ENCODE data around the gene TRIM41.

The TRIM41 gene

GRCh38 chr5:181184845-181185216 is 38.2 kb upstream of the TRIM41 start:
- ATAC-seq, result no peak
- no peak for TF ChIP-seq TCF4 (CRISPR knock-in tag; IDR thresholded peaks at IDR 0.05; ENCODE audit: borderline replicate concordance)
- no peak for TF ChIP-seq ARNTL (CRISPR knock-in tag; IDR thresholded peaks at IDR 0.05; ENCODE audit: borderline replicate concordance, low read depth)
- TF ChIP-seq PATZ1 (CRISPR knock-in tag; IDR thresholded peaks at IDR 0.05; ENCODE audit: borderline replicate concordance), result no peak
- TF ChIP-seq TSHZ2 (CRISPR knock-in tag; IDR thresholded peaks at IDR 0.05), result no peak
- no peak for TF ChIP-seq RARB (CRISPR knock-in tag; IDR thresholded peaks at IDR 0.05)
- no peak for TF ChIP-seq ZNF8 (CRISPR knock-in tag; IDR thresholded peaks at IDR 0.05)
- no peak for TF ChIP-seq ZNF70 (CRISPR knock-in tag; IDR thresholded peaks at IDR 0.05)
- TF ChIP-seq POU6F1 (CRISPR knock-in tag; IDR thresholded peaks at IDR 0.05; ENCODE audit: borderline replicate concordance, low read depth), result no peak
- TF ChIP-seq CREB5 (CRISPR knock-in tag; IDR thresholded peaks at IDR 0.05; ENCODE audit: low read depth), result no peak
- no peak for TF ChIP-seq ISL1 (CRISPR knock-in tag; IDR thresholded peaks at IDR 0.05)
- TF ChIP-seq PPARA (CRISPR knock-in tag; IDR thresholded peaks at IDR 0.05; ENCODE audit: borderline replicate concordance), result no peak
- no peak for TF ChIP-seq ZNF565 (CRISPR knock-in tag; conservative IDR thresholded peaks at IDR 0.05; ENCODE audit: low read depth)
- TF ChIP-seq ZFP30 (CRISPR knock-in tag; IDR thresholded peaks at IDR 0.05), result no peak

- TF ChIP-seq TOX (CRISPR knock-in tag; IDR thresholded peaks at IDR 0.05; ENCODE audit: borderline replicate concordance), result no peak
- no peak for TF ChIP-seq PATZ1 (CRISPR knock-in tag; IDR thresholded peaks at IDR 0.05; ENCODE audit: borderline replicate concordance)
- no peak for TF ChIP-seq ZFP30 (CRISPR knock-in tag; IDR thresholded peaks at IDR 0.05)
- no peak for TF ChIP-seq RARB (CRISPR knock-in tag; IDR thresholded peaks at IDR 0.05)
- TF ChIP-seq ZNF565 (CRISPR knock-in tag; conservative IDR thresholded peaks at IDR 0.05; ENCODE audit: low read depth), result no peak
- no peak for TF ChIP-seq ZFP3 (CRISPR knock-in tag; IDR thresholded peaks at IDR 0.05)
- TF ChIP-seq ZNF70 (CRISPR knock-in tag; IDR thresholded peaks at IDR 0.05), result no peak
- no peak for TF ChIP-seq ARNTL (CRISPR knock-in tag; IDR thresholded peaks at IDR 0.05; ENCODE audit: borderline replicate concordance, low read depth)
- TF ChIP-seq OSR1 (CRISPR knock-in tag; IDR thresholded peaks at IDR 0.05), result no peak
- no peak for TF ChIP-seq ISL1 (CRISPR knock-in tag; IDR thresholded peaks at IDR 0.05)
- TF ChIP-seq TCF4 (CRISPR knock-in tag; IDR thresholded peaks at IDR 0.05; ENCODE audit: borderline replicate concordance), result no peak
- TF ChIP-seq ZC3H10 (CRISPR knock-in tag; IDR thresholded peaks at IDR 0.05), result no peak
- TF ChIP-seq SNAI2 (CRISPR knock-in tag; IDR thresholded peaks at IDR 0.05), result no peak
- ATAC-seq, result no peak
These were observed 37.5 kb upstream of the TRIM41 start for GRCh38 chr5:181185560-181185959.

GRCh38 chr5:181186022-181186421 is 37.1 kb upstream of the TRIM41 start:
- ATAC-seq, result no peak
- no peak for TF ChIP-seq BACH2 (CRISPR knock-in tag; IDR thresholded peaks at IDR 0.05; ENCODE audit: borderline replicate concordance)
- no peak for TF ChIP-seq TSHZ2 (CRISPR knock-in tag; IDR thresholded peaks at IDR 0.05)
- TF ChIP-seq CREB5 (CRISPR knock-in tag; IDR thresholded peaks at IDR 0.05; ENCODE audit: low read depth), result no peak

Data from SK-N-SH treated with all-trans-retinoic acid at 6 μM for 48 hours (cell line).